HG03095 (cell line): ENCODE data around the gene FSD1.
"Not testable (repeated sequence)": the region's sequence is repeated elsewhere in the genome, so short reads cannot be mapped to it uniquely, and the experiment has no call there.

Experiments used
- ATAC-seq: cut with Tn5 transposase; IDR thresholded peaks from one replicate; pipeline ENCODE4 v1.9.1; 2021; ENCODE audit warnings: moderate library complexity; ENCODE audit not compliant: unreplicated experiment

The FSD1 gene

GRCh38 chr19:4342314-4342614, 37.9 kb downstream of the FSD1 start:
- ATAC-seq: no peak

- ATAC-seq: peak; percentile 79
These were observed 38.4 kb downstream of the FSD1 start for GRCh38 chr19:4342615-4343369.

- peak; percentile 48 for ATAC-seq
These were observed 39.2 kb downstream of the FSD1 start, which contains the start of gene MPND for GRCh38 chr19:4343370-4344307. TSS of gene MPND (plus strand) at chr19:4343562. CDS start at chr19:4343594, 32 bp downstream.

DNA sequence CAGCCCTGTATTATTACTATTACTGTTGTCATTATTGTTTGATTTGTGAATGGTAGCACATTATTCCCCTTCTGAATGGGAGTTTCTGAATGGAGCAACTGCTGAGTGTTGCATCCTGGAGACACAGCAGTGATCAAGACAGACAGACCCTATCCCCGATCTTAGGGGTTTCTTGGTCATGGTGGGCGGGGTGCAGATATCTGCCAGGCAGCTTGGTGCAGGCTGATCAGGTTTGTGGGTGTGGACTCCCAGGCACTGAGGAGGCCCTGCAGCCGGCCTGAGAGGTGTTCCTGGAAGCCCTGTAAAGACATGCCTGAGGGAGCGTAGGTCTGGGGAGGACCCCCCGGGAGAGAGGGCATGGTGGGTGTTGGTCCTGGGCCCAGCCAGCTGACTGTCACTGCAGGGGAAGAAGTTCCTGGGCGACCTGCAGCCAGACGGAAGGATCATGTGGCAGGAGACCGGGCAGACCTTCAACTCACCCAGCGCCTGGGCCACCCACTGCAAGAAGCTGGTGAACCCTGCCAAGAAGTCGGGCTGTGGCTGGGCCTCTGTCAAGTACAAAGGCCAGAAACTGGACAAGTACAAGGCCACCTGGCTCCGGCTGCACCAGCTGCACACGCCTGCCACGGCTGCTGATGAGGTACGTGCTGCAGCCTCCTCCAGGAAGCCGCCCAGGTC, 41.1 kb downstream of the FSD1 start:
- no peak for ATAC-seq

- no peak for ATAC-seq
These were observed 41.6 kb downstream of the FSD1 start for GRCh38 chr19:4346020-4346383.

DNA sequence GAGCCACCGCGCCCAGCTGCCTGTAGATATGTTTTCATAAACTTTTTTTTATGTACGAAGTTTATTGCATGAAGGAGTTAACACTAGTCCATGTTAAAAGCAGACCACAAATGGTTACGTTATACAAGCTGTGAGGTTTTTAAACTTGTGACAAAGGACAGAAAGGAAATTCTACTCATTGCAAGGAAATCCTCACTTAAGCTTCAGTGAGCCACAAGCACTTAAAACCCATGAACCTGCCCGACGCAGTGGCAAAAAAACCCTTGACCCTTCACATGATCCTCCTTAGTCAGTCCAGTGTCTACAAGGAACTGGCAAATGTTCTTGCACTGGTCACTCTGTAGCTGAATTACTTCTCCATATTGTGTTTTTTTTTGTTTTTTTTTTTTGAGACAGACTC, 43.1 kb downstream of the FSD1 start:
- ATAC-seq: no peak

DNA sequence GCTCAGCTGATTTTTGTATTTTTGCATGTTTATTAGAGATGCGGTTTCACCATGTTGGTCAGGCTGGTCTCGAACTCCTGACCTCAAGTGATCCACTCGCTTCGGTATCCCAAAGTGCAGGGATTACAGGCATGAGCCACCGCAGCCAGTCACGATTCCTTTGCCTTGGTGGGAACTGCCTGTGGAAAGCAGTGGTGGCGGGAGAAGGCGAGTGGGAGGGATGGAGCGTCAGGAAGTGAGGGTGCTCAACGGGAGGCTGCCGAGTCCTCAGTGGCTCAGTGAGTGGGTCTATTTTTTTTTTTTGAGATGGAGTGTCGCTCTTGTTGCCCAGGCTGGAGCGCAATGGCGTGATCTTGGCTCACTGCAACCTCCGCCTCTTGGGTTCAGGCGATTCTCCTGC, 44.8 kb downstream of the FSD1 start:
- ATAC-seq: not testable (repeated sequence)

GRCh38 chr19:4350111-4350510, 45.7 kb downstream of the FSD1 start:
- no peak for ATAC-seq

GRCh38 chr19:4350726-4351125, 46.3 kb downstream of the FSD1 start:
- ATAC-seq: no peak

DNA sequence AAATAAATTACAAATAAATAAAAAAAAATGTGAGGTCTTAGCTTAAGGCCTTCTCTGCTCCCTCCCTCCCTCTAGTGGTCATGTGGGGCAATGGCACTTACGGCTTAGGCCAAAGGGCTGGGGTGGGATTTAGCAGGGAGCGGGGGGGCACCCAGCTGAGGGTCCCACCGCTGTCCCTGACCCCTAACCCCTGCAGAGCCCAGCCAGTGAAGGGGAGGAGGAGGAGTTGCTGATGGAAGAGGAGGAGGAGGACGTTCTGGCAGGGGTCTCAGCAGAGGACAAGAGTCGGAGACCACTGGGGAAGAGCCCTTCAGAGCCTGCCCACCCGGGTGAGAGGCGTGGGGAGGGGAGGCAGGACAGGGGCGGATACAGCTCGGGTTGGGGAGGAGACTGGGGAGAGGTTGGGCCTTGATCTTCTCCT, 48.3 kb downstream of the FSD1 start:
- no peak for ATAC-seq

GRCh38 chr19:4354282-4354681, 49.9 kb downstream of the FSD1 start:
- no peak for ATAC-seq

DNA sequence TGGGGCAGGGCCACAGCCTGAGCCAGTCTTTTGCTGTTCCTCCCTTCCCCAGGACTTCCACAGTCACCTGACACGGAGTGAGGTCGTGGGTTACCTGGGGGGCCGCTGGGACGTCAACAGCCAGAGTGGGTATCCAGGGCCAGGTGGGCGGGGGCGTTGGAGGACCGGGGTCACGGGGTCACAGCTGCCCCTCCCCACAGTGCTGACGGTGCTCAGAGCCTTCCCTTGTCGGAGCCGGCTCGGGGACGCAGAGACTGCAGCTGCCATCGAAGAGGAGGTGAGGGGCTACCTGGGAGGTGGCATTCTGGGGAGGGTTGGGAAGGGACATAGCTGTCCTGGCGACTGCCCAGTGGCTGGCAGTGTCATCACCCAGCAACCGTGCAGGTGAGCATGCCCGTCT, 50.5 kb downstream of the FSD1 start:
- ATAC-seq: no peak

DNA sequence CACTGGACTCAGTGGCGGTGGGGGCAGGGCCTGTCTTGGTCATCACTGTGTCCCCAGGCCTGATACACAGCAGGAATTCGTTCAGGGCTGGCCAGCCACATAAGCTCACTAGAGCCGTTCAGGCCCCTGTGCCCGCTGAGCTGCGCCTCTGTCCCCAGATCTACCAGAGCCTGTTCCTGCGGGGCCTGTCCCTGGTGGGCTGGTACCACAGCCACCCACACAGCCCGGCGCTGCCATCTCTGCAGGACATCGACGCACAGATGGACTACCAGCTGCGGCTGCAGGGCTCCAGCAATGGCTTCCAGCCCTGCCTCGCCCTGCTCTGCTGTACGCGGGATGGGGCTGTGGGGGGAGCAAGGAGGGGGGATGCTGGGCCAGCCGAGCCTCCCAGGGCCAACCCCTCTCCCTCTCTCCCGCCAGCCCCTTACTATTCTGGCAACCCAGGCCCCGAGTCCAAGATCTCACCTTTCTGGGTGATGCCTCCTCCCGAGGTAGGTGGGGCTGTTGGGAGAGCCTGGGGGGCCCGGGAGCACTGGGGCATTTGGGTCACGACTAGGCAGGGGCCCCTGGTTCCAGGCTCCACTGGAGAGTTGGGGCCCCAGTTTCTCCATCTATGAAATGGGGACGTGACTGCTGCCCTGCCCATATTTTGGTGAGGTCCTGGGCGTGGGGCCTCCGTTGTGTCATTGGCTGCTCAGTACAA, 52.8 kb downstream of the FSD1 start:
- no peak for ATAC-seq

- ATAC-seq: no peak
These were observed 53.5 kb downstream of the FSD1 start for GRCh38 chr19:4357921-4358326.

DNA sequence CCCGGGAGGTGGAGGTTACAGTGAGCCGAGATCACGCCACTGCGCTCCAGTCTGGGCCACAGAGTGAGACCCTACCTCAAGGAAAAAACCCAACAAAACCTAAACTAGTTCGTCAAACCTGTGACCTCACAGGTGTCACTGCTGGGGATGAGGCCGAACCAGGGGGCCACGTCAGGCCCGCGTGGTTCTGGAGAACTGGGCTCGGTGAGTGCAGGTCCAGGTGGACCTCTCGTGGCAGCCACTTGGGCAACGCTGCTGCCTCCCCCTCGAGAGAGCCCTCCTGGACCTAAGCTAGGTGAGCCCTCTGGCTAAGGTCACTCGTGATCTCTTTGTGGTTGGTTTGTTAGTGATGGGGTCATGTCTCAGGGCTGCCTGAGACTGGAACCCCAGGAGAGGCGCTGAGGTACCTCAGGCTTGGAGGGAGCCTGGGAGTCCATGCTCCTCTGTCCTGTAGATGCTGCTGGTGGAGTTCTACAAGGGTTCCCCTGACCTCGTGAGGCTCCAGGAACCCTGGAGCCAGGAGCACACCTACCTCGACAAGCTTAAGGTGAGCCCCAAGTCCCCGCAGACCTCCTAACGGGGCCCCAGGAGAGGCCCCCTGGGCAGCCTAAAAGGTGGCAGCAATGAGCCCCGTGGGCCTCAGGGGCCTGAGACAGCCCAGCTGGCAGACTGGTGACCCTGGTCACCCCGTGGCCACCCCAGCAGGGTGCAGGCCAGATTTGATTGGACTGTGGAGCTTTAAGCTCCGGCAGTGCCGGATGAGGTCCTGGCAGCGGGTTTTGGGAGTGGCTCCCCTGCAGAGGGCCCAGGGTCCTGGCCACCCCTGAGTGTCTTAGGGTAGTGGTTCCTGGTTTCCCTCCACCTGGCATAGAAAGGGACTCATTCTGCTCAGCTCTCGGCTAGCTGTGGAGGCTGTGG, 54.6 kb downstream of the FSD1 start:
- ATAC-seq: no peak

DNA sequence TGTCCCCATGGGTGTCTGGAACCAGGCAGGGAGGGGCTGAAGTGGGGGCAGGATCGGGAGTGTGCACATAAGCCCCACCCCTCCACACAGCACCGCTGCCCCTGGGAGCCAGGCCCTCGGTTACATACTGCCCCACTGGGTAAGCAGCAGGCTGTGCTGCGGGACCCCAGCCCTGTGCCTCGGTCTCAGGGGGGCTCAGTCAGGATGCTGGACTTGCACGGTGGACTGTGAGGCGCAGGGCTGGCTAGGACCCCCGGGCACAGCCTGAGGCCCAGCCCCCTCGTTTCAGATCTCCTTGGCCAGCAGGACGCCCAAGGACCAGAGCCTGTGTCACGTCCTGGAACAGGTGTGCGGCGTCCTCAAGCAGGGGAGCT, 55.2 kb downstream of the FSD1 start:
- ATAC-seq: no peak

- ATAC-seq: no peak
These were observed 55.7 kb downstream of the FSD1 start for GRCh38 chr19:4360081-4360569.

DNA sequence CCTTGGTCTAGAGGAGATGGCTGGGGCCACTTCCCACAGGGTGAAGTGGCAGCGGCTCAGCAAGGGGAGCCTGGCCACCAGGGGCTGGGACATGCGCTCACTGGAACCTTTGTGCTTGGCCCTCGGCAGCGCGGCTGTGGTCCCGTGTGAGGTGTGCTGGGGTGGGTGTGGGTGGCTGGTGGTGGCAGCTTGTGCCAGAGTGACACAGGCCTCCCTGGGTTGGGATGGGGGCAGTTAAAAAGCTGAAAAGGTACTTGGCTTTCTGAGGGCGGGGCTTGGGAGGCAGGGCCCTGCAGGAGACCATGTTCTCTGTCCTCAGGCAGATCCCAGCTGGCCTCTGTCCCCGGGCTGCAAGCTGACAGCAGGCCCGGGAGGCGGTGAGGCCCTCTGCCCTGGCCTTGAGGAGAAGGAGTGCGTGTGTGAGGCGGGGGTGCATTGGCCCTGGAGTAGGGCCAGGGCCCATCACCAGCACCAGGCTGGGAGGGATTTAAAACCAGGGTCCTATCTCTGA, 56.3 kb downstream of the FSD1 start:
- ATAC-seq: no peak

DNA sequence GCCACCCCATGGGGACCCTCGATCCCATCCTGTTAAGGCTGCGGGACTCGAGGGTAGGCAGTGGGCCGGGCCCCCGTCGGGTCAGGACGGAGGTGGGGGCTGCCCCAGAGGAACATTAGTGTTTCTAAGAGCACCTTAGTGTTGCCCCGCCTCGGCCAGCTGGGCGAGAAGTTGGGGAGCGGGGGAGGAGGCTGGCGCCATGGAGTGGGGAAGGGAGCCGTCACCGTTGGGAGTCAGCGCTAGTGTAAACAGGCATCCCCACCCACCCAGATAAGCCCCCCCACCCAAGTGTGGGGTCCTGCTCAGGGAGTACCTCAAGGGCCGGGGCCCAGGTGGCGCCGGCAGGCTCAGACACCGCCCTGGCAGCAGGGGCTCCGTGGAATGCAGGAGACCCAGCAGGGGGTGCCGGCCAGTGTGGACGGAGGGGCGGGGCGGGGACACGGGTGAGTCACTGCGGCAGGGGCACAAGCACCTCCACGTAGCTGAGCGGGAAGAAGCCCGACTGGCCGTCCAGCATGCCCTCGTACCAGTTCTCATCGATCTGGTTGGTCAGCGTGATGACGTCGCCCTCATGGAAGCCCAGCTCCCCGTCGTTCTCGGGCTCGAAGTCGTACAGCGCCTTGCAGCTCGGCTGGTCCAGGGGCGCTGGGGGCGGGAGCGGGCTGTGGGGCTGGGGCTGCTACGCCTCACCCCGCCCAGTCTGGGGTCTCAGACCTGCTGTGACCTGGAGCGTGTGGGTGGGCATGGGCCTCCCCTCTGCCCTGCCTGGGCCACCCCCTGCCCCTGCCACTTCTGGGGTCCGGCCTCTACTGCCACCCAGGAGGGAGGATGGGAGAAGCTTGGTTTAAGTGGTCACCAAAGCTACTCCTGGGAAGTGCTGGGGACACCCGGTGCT, 57.0 kb downstream of the FSD1 start:
- no peak for ATAC-seq
